ENCODE results near the gene NRXN2.
"Not testable (repeated sequence)": the region's sequence is repeated elsewhere in the genome, so short reads cannot be mapped to it uniquely, and the experiment has no call there.

Gene NRXN2

GRCh38 chr11:64602466-64603070 is 120.4 kb downstream of the NRXN2 start:
- no peak for DNase-seq

GRCh38 chr11:64601605-64602465 is 121.2 kb downstream of the NRXN2 start:
- no peak for DNase-seq

DNA sequence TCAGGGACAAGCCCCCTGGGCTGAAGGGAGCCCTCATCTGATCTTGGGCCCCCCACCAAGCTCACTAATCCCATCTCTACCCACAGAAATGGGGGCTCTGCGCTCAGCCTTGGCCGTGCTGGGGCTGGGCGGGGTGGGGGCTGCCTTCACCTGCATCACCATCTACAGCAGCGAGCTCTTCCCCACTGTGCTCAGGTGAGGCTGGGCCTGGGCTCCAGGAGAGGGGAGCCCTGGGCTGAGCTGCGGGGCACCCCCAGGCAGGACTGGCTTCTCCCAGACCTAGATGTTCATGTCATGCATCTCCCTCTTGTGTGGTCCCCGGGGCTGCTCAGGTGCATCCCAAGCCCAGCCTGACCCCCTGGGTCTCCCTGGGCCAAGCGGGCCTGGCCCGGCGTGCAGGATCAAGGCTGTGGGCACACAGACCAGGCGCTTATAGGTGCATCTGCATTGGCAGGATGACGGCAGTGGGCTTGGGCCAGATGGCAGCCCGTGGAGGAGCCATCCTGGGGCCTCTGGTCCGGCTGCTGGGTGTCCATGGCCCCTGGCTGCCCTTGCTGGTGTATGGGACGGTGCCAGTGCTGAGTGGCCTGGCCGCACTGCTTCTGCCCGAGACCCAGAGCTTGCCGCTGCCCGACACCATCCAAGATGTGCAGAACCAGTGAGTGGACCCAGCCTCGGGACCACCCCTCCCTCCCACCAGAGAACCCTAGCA is 122.6 kb downstream of the NRXN2 start:
- no peak for DNase-seq

DNA sequence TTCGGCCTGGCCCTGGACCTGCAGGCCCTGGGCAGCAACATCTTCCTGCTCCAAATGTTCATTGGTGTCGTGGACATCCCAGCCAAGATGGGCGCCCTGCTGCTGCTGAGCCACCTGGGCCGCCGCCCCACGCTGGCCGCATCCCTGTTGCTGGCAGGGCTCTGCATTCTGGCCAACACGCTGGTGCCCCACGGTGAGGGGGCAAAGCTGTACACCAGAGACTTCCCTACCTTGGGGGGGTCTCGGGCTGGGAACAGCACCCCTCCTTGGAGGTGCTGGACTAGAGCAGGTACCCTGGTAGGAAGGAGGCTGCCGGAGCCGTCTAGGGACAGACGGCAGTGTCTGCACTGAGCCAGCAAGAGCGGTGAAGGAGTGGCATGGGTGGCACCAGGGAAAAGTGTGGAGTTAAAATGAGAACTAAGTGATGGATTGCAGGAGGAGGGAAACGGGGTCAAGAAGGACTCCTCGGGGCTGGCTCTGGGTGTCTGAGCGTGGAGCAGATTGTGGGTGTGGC is 123.2 kb downstream of the NRXN2 start:
- DNase-seq: no peak

- DNase-seq: no peak
Observed at GRCh38 chr11:64598797-64599697, 124.0 kb downstream of the NRXN2 start.

GRCh38 chr11:64598106-64598796 is 124.7 kb downstream of the NRXN2 start:
- no peak for DNase-seq

DNA sequence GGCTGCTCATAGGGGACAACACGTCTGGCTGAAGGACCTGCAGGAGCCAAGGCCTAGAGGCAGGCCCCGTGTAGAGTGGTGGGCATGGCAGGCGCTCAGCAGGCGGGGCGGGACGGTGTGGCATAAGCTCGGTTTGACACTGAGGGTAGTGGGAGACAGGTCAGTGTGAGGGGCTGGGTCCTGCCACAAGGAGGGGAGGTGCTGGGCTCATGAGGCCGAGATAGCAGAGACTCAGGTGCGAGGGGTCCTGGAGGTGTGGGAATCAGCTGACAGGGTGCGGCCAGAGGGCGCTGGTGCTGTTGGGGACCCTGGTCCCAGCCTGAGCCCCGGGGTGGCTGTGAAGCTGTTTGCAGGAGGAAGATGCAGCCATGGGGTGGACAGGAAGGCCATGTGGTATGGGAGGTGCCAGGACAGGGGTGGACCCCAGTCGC is 125.3 kb downstream of the NRXN2 start:
- no peak for DNase-seq

DNA sequence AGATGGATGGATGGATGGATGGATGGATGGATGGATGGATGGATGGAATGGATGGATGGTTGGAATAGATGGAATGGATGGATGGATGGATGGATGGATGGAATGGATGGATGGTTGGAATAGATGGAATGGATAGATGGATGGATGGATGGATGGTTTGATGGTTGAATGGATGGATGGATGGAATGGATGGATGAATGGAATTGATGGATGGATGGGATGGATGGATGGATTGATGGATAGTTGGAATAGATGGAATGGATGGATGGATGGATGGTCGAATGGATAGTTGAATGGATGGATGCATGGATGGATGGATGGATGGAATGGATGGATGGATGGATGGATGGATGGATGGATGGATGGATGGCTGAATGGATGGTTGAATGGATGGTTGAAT is 127.1 kb downstream of the NRXN2 start:
- not testable (repeated sequence) for DNase-seq

DNA sequence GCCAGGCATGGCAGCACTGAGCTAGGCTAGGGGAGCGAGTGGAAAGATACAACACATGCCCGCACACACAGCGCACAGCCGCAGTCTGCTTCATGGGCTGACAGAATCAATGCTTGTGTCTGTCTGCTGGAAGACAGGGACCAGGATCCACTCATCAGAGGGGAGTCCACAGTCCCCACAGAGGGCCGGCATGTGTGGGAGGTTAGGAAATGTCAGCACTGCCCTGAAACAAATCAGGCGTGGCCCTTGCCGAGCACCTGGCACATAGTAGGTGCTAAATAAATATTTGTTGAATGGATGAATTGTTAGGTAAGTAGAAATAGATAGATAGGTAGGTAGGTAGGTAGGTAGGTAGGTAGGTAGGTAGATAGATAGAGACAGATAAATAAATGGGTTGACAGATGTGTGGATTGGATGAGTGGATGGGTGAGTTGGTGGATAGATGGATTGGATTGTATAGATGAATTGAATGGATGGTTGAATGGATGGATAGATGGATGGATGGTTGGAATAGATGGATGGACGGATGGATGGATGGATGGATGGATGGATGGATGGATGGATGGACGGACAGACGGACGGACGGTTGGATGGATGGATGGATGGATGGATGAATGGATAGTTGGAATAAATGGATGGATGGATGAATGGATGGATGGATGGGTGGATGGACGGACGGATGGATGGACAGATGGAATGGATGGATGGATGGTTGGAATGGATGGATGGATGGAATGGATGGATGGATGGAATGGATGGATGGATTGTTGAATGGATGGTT is 128.6 kb downstream of the NRXN2 start:
- no peak for DNase-seq

DNA sequence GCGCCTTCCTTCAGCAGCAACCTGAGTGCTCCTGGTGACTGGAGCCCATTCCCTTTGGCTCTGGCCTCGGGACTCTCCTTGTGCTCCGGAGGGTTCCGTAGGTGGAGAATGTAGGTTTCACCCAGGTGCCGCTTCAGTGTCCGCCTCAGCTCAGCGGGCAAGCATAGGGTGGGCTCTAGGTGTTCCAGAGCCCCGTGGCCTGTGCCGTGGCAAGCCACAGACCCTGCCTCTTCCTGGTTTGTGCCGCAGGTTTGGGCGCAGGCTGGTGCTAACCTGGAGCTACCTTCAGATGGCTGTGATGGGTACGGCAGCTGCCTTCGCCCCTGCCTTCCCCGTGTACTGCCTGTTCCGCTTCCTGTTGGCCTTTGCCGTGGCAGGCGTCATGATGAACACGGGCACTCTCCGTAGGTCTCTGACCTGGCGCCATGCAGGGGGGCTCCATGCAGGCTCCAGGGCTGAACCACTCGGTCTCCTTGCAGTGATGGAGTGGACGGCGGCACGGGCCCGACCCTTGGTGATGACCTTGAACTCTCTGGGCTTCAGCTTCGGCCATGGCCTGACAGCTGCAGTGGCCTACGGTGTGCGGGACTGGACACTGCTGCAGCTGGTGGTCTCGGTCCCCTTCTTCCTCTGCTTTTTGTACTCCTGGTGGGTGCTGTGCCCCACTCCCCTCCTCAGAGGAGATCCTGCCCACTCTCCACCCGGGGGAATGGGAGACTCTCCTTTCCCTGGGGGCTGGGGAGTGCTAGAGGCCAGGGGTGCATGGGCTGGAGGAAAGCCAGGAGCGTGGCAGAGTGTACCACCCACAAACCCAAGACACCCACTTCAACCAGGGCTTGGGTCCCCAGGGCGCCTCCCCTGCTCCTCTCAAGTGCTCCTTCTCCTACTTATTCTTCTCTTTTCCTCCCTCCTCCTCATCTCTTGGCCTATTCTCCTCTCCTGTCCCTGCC is 129.6 kb downstream of the NRXN2 start:
- no peak for DNase-seq

DNA sequence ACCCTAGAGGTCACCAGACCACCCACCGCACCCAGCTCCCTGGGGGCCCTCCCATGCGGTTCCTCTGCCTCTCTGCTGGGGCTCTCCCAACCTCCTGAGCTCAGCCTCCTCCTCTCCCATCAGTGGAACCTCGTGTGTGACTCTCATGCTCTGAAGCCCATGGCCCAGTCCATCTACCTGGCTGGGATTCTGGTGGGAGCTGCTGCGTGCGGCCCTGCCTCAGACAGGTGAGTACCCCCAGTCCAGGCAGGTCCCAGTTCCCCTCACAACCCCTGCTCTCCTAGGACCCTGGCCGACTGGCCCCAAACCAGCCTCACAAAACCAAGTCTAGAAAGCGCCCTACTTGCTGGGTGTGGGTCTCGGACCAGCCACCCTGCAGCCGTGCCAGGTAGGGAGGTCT is 130.3 kb downstream of the NRXN2 start:
- no peak for DNase-seq

DNA sequence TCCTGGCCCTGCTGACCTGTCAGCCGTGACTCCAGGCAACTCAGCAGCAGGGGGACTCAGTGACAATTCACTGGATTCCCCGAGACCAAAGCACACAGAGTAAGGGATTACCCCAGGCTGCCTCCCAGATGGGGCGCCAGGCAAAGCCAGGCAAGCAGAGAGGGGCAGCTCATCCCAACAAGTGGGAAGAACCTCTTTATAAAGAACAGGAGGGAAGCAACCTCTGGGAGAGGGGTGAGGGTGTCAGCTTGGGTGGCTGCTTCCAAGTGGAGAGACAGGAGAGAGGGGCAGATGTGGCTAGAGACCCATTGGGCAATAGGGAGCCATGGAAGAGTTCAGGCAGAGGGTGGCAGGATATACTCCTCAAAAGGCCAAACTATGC is 130.8 kb downstream of the NRXN2 start:
- peak in 1 of 2 donors; percentile 4 for DNase-seq

DNA sequence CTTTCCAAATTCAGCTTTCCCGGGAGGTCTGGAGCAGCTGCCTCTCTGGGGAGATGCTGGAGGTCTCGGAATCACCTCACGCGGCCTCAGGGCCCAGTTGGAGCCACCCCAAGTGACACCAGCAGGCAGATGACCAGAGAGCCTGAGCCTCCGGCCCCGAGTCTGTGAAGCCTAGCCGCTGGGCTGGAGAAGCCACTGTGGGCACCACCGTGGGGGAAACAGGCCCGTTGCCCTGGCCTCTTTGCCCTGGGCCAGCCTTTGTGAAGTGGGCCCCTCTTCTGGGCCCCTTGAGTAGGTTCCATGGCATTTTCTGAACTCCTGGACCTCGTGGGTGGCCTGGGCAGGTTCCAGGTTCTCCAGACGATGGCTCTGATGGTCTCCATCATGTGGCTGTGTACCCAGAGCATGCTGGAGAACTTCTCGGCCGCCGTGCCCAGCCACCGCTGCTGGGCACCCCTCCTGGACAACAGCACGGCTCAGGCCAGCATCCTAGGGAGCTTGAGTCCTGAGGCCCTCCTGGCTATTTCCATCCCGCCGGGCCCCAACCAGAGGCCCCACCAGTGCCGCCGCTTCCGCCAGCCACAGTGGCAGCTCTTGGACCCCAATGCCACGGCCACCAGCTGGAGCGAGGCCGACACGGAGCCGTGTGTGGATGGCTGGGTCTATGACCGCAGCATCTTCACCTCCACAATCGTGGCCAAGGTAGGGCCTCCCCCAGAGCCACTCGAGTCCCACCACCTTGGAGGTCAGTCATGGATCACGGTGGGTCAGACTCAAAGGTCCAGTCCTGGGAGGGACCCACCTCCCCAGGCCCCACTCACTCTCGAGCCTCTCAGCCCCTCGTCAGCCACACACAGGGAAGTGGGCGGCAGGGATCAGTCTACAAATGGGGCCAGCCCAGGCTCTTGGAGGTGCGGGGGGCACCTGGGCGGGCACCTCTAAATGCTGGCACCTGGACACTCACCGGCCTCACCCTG is 131.5 kb downstream of the NRXN2 start:
- DNase-seq: no peak

DNA sequence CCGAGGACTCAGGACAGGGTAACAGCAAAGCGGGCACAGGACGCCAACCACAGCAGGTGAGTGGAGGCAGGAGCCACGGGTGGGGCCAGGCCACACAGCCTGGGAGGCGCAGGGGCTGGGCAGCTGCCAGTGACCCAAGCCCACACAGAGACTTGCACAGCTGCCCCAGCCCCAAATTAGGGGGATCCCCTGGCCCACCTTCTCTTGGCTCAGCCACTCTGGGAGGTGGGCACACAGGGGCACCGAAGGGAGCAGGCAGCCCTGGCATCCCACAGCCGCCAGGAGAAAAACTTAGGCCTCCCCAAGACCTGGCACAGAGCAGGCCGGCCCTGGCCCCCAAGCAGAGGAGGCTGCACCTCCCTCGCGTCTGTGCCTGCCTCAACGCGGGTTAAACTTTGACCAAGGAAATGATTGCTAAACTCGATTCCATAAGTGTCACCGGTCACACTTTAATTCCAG is 132.2 kb downstream of the NRXN2 start, which contains the start of gene SLC22A12:
Gene SLC22A12 (plus strand): TSS at position 458 of the 459 bp plus-strand sequence. CDS start 337 bp downstream, outside the sequence.
- no peak for DNase-seq

- DNase-seq: no peak
Observed at GRCh38 chr11:64588701-64589100, 134.3 kb downstream of the NRXN2 start.

DNA sequence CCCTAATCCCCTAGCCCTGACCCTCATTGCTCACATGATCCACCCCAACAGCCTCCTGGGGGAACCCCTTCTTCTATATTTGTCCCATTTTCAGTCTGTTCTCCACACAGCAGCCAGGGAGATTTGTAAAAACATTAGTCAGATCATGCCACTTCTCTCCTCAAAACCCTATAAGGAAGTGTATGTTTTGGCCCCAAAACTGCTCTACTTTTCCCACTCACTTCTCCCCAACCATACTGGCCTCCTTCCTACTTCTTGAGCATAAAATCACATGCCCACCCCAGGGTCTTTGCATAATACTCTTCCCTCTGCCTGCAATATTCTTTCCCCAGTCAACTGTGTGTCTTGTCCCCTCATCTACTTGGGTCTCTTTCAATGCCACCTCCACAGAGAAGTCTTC is 136.6 kb downstream of the NRXN2 start:
- no peak for DNase-seq

GRCh38 chr11:64585150-64585549 is 137.8 kb downstream of the NRXN2 start:
- no peak for DNase-seq
